CD4-positive, alpha-beta T cell (primary cell): ENCODE data around the gene KRT8. TPM values are rescaled to one million over a fixed set of nuclear protein-coding genes. Genes with fewer than 3 reads are reported as not detected.

Experiments used
- ATAC-seq: fragments of 200-7000 bp; cut with Tn5 transposase; one replicate; pipeline ENCODE4 v1.10.0; 2022; ENCODE audit warnings: mild to moderate bottlenecking; ENCODE audit not compliant: poor library complexity
- CTCF ChIA-PET: fragments of 350-600 bp; sonication (Branson Sonifier 250); formaldehyde crosslinking; loops from one replicate; lab custom pipeline; 2021; ENCODE audit warnings: antibody characterized with exemption, inconsistent platforms; lab: Charles Lee
- POLR2A ChIA-PET: fragments of 350-600 bp; sonication (Branson Sonifier 250); formaldehyde crosslinking; loops from one replicate; lab custom pipeline; 2021; ENCODE audit warnings: antibody characterized with exemption, inconsistent platforms; lab: Charles Lee
- DNase-seq, 14 experiments: peaks; one replicate each; pipeline ENCODE4 v3.0.0-alpha.2; 2013 to 2020; ENCODE audit warnings: mixed read lengths in 2 of 14
- H3K27ac ChIP-seq, 2 donors: one replicate each; pipeline versions ENCODE4 v1.5.1 to v1.7.0; 2013; ENCODE audit warnings: low read length in 2 of 2, low read depth in 1 of 2, mild to moderate bottlenecking in 1 of 2
- H3K27me3 ChIP-seq, 2 experiments: 1 replicate in 1 of 2; 2 replicates in 1 of 2; pipeline versions ENCODE4 v1.6.1 to v1.7.0; 2013; ENCODE audit warnings: low read length in 2 of 2, control low read depth in 1 of 2, mild to moderate bottlenecking in 1 of 2, moderate library complexity in 1 of 2; ENCODE audit not compliant: insufficient read depth in 2 of 2, control insufficient read depth in 1 of 2
- H3K36me3 ChIP-seq: one replicate; pipeline ENCODE4 v1.6.1; 2013; ENCODE audit warnings: low read length, control low read depth; ENCODE audit not compliant: insufficient read depth
- H3K4me1 ChIP-seq: one replicate; pipeline ENCODE4 v1.6.1; 2013; ENCODE audit warnings: low read length, control low read depth; ENCODE audit not compliant: insufficient read depth
- H3K4me3 ChIP-seq: one replicate; pipeline ENCODE4 v1.5.1; 2013; ENCODE audit warnings: mild to moderate bottlenecking, low read length, moderate library complexity
- H3K9me3 ChIP-seq, 2 experiments: 1 replicate in 1 of 2; 2 replicates in 1 of 2; pipeline versions ENCODE4 v1.6.1 to v1.7.0; 2013; ENCODE audit warnings: low read length in 2 of 2, mild to moderate bottlenecking in 2 of 2, control low read depth in 1 of 2, moderate library complexity in 1 of 2; ENCODE audit not compliant: control insufficient read depth in 1 of 2, insufficient read depth in 1 of 2
- H3K27ac Mint-ChIP-seq: one replicate; pipeline ENCODE4 v1.8.0; 2020; ENCODE audit warnings: mixed read lengths
- H3K27me3 Mint-ChIP-seq: one replicate; pipeline ENCODE4 v1.8.0; 2021; ENCODE audit warnings: mixed read lengths
- H3K36me3 Mint-ChIP-seq: one replicate; pipeline ENCODE4 v1.8.0; 2021; ENCODE audit warnings: low read depth, mixed read lengths
- H3K4me1 Mint-ChIP-seq: one replicate; pipeline ENCODE4 v1.8.0; 2021; ENCODE audit warnings: low read depth, mixed read lengths
- H3K4me3 Mint-ChIP-seq: one replicate; pipeline ENCODE4 v1.8.0; 2020; ENCODE audit warnings: mild to moderate bottlenecking, mixed read lengths
- H3K9me3 Mint-ChIP-seq: one replicate; pipeline ENCODE4 v1.8.0; 2020; ENCODE audit warnings: mixed read lengths
- CTCF ChIP-seq: fragments of 200-600 bp; IDR thresholded peaks from one replicate; pipeline ENCODE4 v1.8.0; 2022; ENCODE audit warnings: antibody characterized with exemption, mild to moderate bottlenecking
- intact Hi-C, 2 experiments: fragments of 100-400 bp; cut with DNase I in 1 of 2; cut with micrococcal nuclease in 1 of 2; formaldehyde crosslinking; loops; one replicate each; pipeline versions ENCODE4 v1.15.1 to v1.9.0; 2023 to 2025; cut with DNase I, micrococcal nuclease
- total RNA-seq, 174 experiments: library from RNA in 2 of 174; stranded (reverse) in 2 of 174; gene quantifications; one replicate each; pipeline ENCODE4 v1.2.3 and lab custom pipeline; 2021 to 2026

The KRT8 gene
- total RNA-seq, 2 experiments from 2014 or later: 0.63 to 0.89 TPM

- TF ChIP-seq CTCF: no peak
- H3K36me3 Mint-ChIP-seq: peaks cover 11% of the 10 kb centered on the region
- H3K27me3 Mint-ChIP-seq: peaks cover 12% of the 10 kb centered on the region
- H3K4me3 Mint-ChIP-seq: peak overlapping the region; percentile 82
- ATAC-seq (no peak), DNase-seq (no peak)
- H3K27ac Mint-ChIP-seq: peak overlapping the region; percentile 84
- Histone ChIP-seq H3K4me1 (peaks cover 18% of the 10 kb centered on the region), H3K36me3 (no peaks in the 10 kb centered on the region), H3K27me3 (peaks cover 0 to 1% of the 10 kb centered on the region in 2 experiments), H3K4me3 (peak overlapping the region; percentile 58), H3K27ac (no peak overlapping the region), H3K9me3 (no peaks in the 10 kb centered on the region)
- ChIA-PET POLR2A (no interaction called here), CTCF (no interaction called here)
- H3K4me1 Mint-ChIP-seq: peaks cover 12% of the 10 kb centered on the region
- no peaks in the 10 kb centered on the region for H3K9me3 Mint-ChIP-seq
- intact Hi-C loops: no loop called here
Measured at GRCh38 chr12:52949413-52950331, 44.8 kb upstream of the KRT8 start.

- Histone ChIP-seq H3K27me3 (peaks cover 0 to 5% of the 10 kb centered on the region in 2 experiments), H3K4me3 (peak overlapping the region; percentile 58), H3K36me3 (no peaks in the 10 kb centered on the region), H3K4me1 (peaks cover 18% of the 10 kb centered on the region), H3K27ac (no peak overlapping the region), H3K9me3 (no peaks in the 10 kb centered on the region)
- ATAC-seq (no peak), DNase-seq (no peak)
- Mint-ChIP-seq H3K4me3 (peak overlapping the region; percentile 92), H3K36me3 (peaks cover 10% of the 10 kb centered on the region), H3K27me3 (peaks cover 12% of the 10 kb centered on the region), H3K4me1 (peaks cover 12% of the 10 kb centered on the region), H3K9me3 (no peaks in the 10 kb centered on the region), H3K27ac (peak overlapping the region; percentile 84)
- intact Hi-C loops: no loop called here
- TF ChIP-seq CTCF: no peak
- ChIA-PET CTCF (interaction anchor here (0.8 kb wide), 1 partner anchor 33 kb away, joined by 4 read pairs; no protein-coding TSS in a partner anchor), POLR2A (no interaction called here)
Measured at GRCh38 chr12:52947738-52948423, 43.0 kb upstream of the KRT8 start.

GRCh38 chr12:52946797-52947547 is 42.1 kb upstream of the KRT8 start:
- no peak overlapping the region for H3K4me3 Mint-ChIP-seq
- DNase-seq (no peak), ATAC-seq (no peak)
- H3K27ac Mint-ChIP-seq: no peak overlapping the region
- TF ChIP-seq CTCF: no peak
- Histone ChIP-seq H3K27me3 (peaks cover 0 to 5% of the 10 kb centered on the region in 2 experiments), H3K36me3 (no peaks in the 10 kb centered on the region), H3K4me1 (peaks cover 18% of the 10 kb centered on the region), H3K27ac (no peak overlapping the region), H3K9me3 (no peaks in the 10 kb centered on the region), H3K4me3 (no peak overlapping the region)
- no peaks in the 10 kb centered on the region for H3K9me3 Mint-ChIP-seq
- ChIA-PET CTCF (no interaction called here), POLR2A (no interaction called here)
- intact Hi-C loops: no loop called here
- peaks cover 5% of the 10 kb centered on the region for H3K36me3 Mint-ChIP-seq
- peaks cover 12% of the 10 kb centered on the region for H3K4me1 Mint-ChIP-seq
- H3K27me3 Mint-ChIP-seq: peaks cover 16% of the 10 kb centered on the region
